HFF-Myc (cell line): ENCODE results near the gene GLI2.

Experiments used
- DNase-seq: peaks from one replicate; pipeline ENCODE4 v3.0.0-alpha.2; 2011; ENCODE audit warnings: low read depth; ENCODE audit errors: extremely low read depth
- H3K4me3 ChIP-seq: replicated peaks from 2 replicates; pipeline ENCODE4 v1.5.1; 2011; ENCODE audit warnings: low read depth, mild to moderate bottlenecking, control low read depth, low read length
- CTCF ChIP-seq: IDR thresholded peaks from 2 replicates; pipeline ENCODE4 v1.5.1; 2012; ENCODE audit warnings: mild to moderate bottlenecking, low read depth, low read length, control low read depth; ENCODE audit errors: missing control alignments

GLI2 gene

GRCh38 chr2:120764492-120764891 is 28.8 kb downstream of the GLI2 start:
- no peak overlapping the region for H3K4me3 ChIP-seq
- no peak for TF ChIP-seq CTCF
- DNase-seq, result no peak

GRCh38 chr2:120764991-120765677 is 29.5 kb downstream of the GLI2 start:
- DNase-seq, result no peak
- TF ChIP-seq CTCF, result no peak
- no peak overlapping the region for H3K4me3 ChIP-seq

GRCh38 chr2:120765678-120766469 is 30.2 kb downstream of the GLI2 start:
- H3K4me3 ChIP-seq, result no peak overlapping the region
- no peak for DNase-seq
- TF ChIP-seq CTCF, result no peak

GRCh38 chr2:120766470-120767351 is 31.0 kb downstream of the GLI2 start:
- no peak overlapping the region for H3K4me3 ChIP-seq
- TF ChIP-seq CTCF, result no peak
- no peak for DNase-seq

GRCh38 chr2:120767486-120768005 is 31.9 kb downstream of the GLI2 start:
- no peak for TF ChIP-seq CTCF
- H3K4me3 ChIP-seq, result no peak overlapping the region
- DNase-seq, result no peak

GRCh38 chr2:120768112-120769048 is 32.7 kb downstream of the GLI2 start:
- no peak overlapping the region for H3K4me3 ChIP-seq
- no peak for TF ChIP-seq CTCF
- DNase-seq, result no peak
